Bronchial epithelial cell (primary cell): Measurements from ENCODE around the gene PDE1C. TPM values are rescaled to one million over a fixed set of nuclear protein-coding genes. Genes with fewer than 3 reads are reported as not detected.

Source experiments
- DNase-seq: peaks from one replicate; pipeline ENCODE4 v3.0.0-alpha.2; 2010; ENCODE audit warnings: low read depth
- FAIRE-seq: peaks from 2 replicates; lab custom pipeline; 2011; peaks lifted over from hg19 to GRCh38; lab: Jason Lieb, UNC
- H3K27me3 ChIP-seq: 2 replicates; pipeline ENCODE4 v1.5.1; 2011; ENCODE audit warnings: low read length; ENCODE audit not compliant: control insufficient read depth, insufficient read depth
- H3K36me3 ChIP-seq: 2 replicates; pipeline ENCODE4 v1.5.1; 2011; ENCODE audit warnings: low read length; ENCODE audit not compliant: control insufficient read depth, insufficient read depth
- H3K4me3 ChIP-seq: 2 replicates; pipeline ENCODE4 v1.5.1; 2011; ENCODE audit warnings: mild to moderate bottlenecking, low read depth, low read length, control low read depth
- CTCF ChIP-seq: IDR thresholded peaks from 2 replicates; pipeline ENCODE4 v1.5.1; 2011; ENCODE audit warnings: mild to moderate bottlenecking, moderate library complexity, low read length, control low read depth, inconsistent platforms; ENCODE audit not compliant: insufficient read depth, severe bottlenecking
- total RNA-seq: library from RNA; depleted of rRNA; stranded (reverse); fragments of >200 nt; gene quantifications from 2 replicates; pipeline ENCODE4 v1.2.1, GENCODE V29; 2014

PDE1C gene
- total RNA-seq, 1 donor from 2014 or later: not detected

- peak; percentile 63 for DNase-seq
- TF ChIP-seq CTCF: peak; percentile 76
- H3K27me3 ChIP-seq: no peaks in the 10 kb centered on the region
- no peak overlapping the region for H3K4me3 ChIP-seq
- H3K36me3 ChIP-seq: no peaks in the 10 kb centered on the region
- FAIRE-seq: no peak
Measured at GRCh38 chr7:31782411-31782991, 287.7 kb downstream of the PDE1C start.

- no peak for TF ChIP-seq CTCF
- FAIRE-seq (no peak), DNase-seq (no peak)
Measured at GRCh38 chr7:31778296-31778695, 291.9 kb downstream of the PDE1C start.

GRCh38 chr7:31776616-31777015 is 293.6 kb downstream of the PDE1C start:
- H3K4me3 ChIP-seq: no peak overlapping the region
- DNase-seq (peak; percentile 48), FAIRE-seq (no peak)
- no peaks in the 10 kb centered on the region for H3K36me3 ChIP-seq
- H3K27me3 ChIP-seq: no peaks in the 10 kb centered on the region
- no peak for TF ChIP-seq CTCF

More at GRCh38 chr7:31778296-31778695, 291.9 kb downstream of the PDE1C start:
- Histone ChIP-seq H3K27me3 (no peaks in the 10 kb centered on the region), H3K36me3 (no peaks in the 10 kb centered on the region), H3K4me3 (no peak overlapping the region)

GRCh38 chr7:31775556-31775955 is 294.7 kb downstream of the PDE1C start:
- DNase-seq (peak; percentile 25), FAIRE-seq (peak; percentile 58)
- no peak for TF ChIP-seq CTCF

GRCh38 chr7:31772211-31772610 is 298.0 kb downstream of the PDE1C start:
- DNase-seq (no peak), FAIRE-seq (no peak)
- H3K27me3 ChIP-seq: no peaks in the 10 kb centered on the region
- no peak for TF ChIP-seq CTCF
- H3K4me3 ChIP-seq: no peak overlapping the region
- no peaks in the 10 kb centered on the region for H3K36me3 ChIP-seq

More at GRCh38 chr7:31775556-31775955, 294.7 kb downstream of the PDE1C start:
- Histone ChIP-seq H3K4me3 (no peak overlapping the region), H3K27me3 (no peaks in the 10 kb centered on the region), H3K36me3 (no peaks in the 10 kb centered on the region)
